Activated CD8-positive, alpha-beta memory T cell treated with anti-CD3 and anti-CD28 coated beads, Interleukin-2, amount 50 U/mL, for 4 hours (primary cell): ENCODE data around the gene DDX25.

Experiments
- DNase-seq: peaks from one replicate; pipeline ENCODE4 v3.0.0-alpha.2; 2020

DDX25 gene

GRCh38 chr11:125952973-125953372, 48.7 kb downstream of the DDX25 start:
- no peak for DNase-seq

- DNase-seq = no peak
Measured at GRCh38 chr11:125953401-125953935, 49.2 kb downstream of the DDX25 start.

GRCh38 chr11:125954123-125954944, 50.0 kb downstream of the DDX25 start:
- DNase-seq = no peak

DNA sequence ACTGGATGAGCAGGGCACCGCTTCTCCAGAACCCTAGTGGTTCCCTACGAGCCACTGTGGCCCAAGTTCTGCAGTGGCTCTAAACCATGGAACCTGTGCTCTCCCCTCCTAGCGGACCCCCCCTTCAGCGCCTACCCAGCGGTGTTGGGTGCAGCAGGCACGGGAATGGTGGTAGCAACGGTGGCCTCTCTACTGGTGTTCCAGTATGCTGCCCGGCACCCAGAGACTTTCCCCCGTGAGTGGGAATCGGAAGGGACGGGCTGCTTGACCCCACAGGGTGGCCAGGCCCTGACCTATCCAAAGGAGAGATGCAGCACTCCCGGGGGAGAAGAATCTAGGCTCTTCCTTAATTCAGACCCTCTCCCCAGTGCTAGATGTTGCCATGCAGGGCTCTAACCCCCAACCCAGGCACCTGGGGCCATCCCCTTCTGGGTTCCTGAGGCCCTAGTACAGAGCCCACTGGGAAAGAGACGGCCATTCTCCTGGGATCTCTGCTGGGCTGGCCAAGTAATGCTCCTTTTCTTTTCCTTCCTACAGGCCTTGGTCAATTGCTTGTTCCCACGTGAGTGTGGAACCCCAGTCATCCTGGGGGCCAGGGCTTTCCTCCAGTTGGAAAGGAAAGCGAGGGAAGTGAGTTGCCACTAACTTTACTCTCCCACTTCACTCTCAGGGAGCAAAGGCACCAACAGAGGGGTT, 50.8 kb downstream of the DDX25 start:
- no peak for DNase-seq

DNA sequence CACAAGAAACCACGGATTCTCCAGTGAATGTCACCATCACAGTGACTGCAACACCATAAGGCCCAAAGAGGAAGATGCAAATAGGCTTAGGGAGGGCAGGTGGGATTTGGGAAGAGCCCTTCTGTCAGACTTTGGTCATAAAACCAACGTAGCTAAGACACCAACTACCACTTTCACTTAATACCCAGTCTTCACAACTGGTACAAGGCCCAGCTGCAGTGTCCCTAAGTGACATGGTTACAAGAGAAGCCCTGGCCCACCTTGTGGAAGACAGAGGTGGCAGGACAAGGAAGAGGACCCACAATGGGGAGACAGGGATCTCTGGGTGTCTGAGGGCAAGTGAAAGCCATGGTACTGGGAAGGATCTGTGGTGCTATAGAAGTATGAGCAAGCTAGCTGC, 51.5 kb downstream of the DDX25 start:
- DNase-seq = no peak

DNA sequence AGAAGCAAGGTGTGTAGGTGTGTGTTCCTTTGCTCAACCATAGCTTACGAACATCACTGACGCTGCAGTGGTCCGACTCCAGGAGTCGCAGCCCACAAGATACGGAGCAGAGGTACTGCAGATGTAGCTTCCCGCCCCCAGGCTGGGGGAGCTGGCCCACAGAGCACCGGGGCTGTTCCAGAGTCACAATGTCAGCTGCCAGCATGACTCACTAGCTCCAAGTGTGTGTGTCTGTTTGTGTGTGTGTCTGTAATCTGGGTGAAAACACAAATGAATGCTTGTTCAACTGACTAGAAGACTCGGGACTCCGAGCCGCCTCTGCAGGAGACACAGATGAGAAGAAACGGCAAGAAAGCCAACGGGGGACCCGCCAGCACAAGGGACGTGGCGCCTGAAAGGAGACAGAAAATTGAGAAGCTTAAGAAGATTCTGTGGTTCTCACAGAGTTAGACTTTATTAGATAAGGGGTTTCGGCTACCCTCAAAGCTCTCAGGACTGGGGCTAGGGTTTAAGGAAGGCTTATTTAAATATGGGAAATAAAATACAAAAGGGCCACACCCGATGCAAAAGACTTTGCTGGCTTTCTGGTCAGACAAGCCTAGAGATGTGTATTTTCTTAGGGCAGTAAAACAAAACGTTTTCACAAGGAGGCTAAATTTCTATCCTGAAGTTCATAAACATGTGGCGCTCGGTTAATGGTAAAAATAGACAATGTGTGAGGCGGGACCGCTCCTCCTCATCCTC, 52.3 kb downstream of the DDX25 start:
- DNase-seq = no peak

DNA sequence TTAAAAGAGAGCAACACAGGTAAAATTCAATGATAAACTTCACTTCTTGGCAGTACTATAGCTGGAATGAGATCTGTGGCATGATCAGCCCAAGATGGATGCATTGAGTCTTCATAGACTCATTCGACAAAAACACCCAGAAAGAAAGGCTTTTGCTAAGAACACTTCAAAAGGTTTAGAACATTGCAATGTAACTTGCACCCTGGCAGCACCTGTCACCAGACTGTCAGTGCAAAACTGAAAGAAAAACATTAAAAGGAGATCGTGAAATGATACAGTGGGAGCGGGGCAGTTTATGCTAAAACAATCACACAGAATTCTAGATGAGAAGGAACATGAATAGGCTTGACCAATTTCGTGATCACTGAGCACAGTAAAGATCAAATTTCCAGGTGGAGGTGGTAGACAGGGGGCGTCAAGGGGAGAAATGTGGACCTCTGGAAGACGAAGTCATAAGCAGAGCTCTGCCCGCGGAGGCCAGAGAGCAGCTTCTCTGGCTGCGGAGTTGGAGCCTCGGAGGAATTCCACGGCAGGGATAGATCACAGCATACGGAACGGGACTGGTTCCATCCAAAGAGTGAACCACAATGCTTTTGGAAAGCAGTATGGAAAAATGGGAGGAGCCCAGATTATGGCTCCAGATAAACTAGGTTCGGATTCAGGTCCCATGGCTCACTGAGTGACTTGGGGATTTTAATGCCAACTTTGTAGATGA, 53.5 kb downstream of the DDX25 start:
- DNase-seq = no peak

DNA sequence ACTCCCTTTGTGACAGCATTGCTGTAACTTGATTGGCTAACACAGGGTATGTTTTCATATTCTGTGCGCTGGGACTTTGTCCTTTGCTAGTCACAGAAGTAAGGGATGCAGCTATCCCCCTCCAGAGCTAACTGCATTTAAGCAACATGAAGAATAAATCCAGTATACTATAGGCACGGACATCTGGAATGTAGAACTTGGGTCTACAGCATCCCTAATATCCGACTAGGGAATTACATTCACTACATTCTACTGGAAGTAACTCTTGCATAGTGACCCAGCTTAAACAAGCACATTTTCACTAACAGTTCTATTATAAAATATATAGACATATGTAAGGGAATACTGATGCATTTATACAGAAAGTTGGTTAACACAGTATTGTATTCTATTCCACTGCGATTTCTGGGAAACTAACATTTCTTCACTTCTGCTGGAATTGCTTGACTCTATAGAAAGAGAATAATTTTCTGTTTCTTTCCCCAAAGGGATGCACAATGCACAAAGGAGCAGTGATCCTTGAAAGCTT, 54.6 kb downstream of the DDX25 start:
- no peak for DNase-seq

DNA sequence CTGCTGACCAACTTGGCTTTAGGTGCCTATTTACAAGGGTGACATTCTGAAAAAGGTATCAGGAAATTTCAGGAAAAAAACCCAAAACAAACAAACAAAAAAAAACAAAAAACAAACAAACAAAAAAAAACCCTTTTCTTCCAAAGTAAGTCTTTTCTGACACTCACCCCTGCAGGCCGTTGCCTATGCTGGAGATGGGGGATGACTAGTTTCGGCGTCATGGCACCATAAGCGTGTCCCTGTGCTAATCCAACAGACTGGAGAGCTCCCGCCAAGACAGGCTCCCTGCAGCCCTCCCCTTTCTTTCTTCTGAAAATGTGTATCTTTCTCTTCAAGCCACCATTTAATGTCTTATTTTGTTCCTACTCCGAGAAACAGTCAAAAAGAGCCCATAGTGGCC, 55.2 kb downstream of the DDX25 start:
- no peak for DNase-seq

GRCh38 chr11:125959931-125960330, 55.6 kb downstream of the DDX25 start:
- no peak for DNase-seq

DNA sequence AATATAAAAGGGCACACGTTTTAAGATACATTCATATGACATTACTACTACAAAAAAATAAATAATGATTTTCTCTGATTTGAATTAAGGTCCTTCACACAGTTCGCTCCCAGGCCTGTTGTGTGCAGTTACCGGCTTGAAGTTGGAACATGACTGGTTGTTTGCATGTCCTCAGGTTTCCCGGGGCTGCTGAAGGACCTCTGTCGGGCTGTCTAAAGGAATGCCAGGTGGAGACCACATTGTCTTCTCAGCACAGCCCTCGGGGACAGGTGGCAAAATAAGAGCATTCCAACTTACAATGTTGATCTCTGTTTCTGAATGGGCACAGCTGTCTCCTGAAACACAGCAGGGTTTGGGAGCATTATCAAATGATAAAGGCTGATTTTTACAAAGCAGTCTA, 56.5 kb downstream of the DDX25 start:
- DNase-seq = no peak

GRCh38 chr11:125967515-125967914, 63.2 kb downstream of the DDX25 start:
- DNase-seq = no peak

DNA sequence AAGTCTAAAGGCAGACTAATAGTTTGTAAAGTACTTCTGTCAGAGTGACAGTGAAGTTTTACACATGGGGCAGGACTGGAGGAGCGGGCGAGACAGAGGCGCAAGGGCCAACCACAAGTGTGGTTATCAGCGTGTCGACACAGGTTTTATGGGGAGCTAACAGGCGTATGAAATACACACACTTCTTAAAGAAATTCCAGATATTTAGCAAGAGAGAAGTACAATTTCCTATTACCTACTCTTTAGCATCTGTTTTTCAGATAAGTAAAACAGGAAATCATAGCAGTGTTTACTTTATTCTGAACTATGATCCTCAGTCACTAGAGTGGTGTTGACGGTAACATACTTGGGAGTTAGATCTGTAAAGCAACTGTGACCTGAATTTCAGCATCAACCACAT, 64.0 kb downstream of the DDX25 start:
- DNase-seq = no peak

DNA sequence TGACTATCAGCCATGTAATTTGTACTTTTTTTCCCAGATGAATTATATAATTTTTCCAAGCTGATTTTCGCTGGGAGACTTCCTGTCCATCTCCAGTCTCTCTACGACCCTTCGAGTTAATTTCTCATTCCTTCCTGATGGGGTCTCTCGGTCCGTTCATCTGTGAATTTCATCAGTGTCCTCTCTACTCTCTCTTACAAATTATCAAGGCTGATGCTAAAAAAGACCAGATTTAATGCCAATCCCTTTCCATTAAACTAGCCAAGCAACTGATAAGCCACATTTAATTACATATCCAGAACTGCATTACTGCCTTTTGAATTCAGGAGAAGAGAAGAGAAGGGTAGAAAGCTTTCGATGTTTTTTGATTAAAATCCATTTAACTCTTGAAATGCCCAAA, 67.3 kb downstream of the DDX25 start:
- DNase-seq = no peak

- DNase-seq = no peak
Measured at GRCh38 chr11:125974284-125974683, 70.0 kb downstream of the DDX25 start.

GRCh38 chr11:125975634-125976033, 71.3 kb downstream of the DDX25 start:
- DNase-seq = no peak

GRCh38 chr11:125976156-125976555, 71.8 kb downstream of the DDX25 start:
- no peak for DNase-seq

GRCh38 chr11:125977333-125977732, 73.0 kb downstream of the DDX25 start:
- no peak for DNase-seq

DNA sequence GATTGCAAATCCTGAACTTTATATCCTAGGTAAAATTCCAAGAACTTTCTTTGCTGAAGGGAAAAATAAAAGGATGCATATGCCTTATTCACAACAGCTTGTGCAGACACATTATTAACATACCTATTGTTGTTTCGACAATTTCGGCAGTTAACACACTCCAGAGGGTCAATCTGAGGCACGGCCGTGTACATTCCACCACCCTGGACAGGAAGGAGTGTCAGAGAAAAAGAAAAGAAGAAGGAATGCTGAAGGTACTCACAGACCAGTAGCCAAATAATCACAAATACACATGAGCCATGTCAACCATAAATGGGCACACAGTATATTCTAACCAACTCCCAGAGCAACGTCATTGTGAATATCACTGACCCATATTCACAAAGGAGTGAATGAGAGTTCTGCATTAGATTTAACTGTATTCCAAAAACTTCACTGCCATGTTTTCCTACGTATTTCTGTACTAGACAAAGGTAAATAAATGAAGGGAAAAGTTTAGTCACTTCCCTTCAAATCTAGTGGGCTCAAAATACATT, 73.9 kb downstream of the DDX25 start:
- DNase-seq = no peak
